Keratinocyte (primary cell): ENCODE results near the gene INPP4B. TPM values are rescaled to one million over a fixed set of nuclear protein-coding genes. Genes with fewer than 3 reads are reported as not detected.

Experiments
- DNase-seq: peaks from one replicate; pipeline ENCODE4 v3.0.0-alpha.2; 2011; ENCODE audit warnings: low read depth, missing footprints, low spot score
- FAIRE-seq: peaks from 2 replicates; lab custom pipeline; 2011; peaks lifted over from hg19 to GRCh38; lab: Jason Lieb, UNC
- H2AFZ ChIP-seq: 2 replicates; pipeline ENCODE4 v1.6.0; 2012; ENCODE audit warnings: low read length, control low read depth, inconsistent platforms; ENCODE audit not compliant: control insufficient read depth
- H3K27ac ChIP-seq: 2 replicates; pipeline ENCODE4 v1.5.1; 2011; ENCODE audit warnings: low read length; ENCODE audit not compliant: control insufficient read depth, insufficient read depth
- H3K27me3 ChIP-seq: 3 replicates; pipeline ENCODE4 v1.6.0; 2011; ENCODE audit warnings: low read length; ENCODE audit not compliant: control insufficient read depth, insufficient read depth; ENCODE audit errors: extremely low read depth
- H3K36me3 ChIP-seq, 2 experiments: 2 replicates in 1 of 2; 3 replicates in 1 of 2; pipeline ENCODE4 v1.5.1; 2011; ENCODE audit warnings: low read length in 2 of 2, mild to moderate bottlenecking in 1 of 2; ENCODE audit not compliant: control insufficient read depth in 2 of 2, insufficient read depth in 2 of 2; ENCODE audit errors: extremely low read depth in 1 of 2
- H3K4me1 ChIP-seq: 3 replicates; pipeline ENCODE4 v1.5.1; 2011; ENCODE audit warnings: low read length; ENCODE audit not compliant: control insufficient read depth, insufficient read depth; ENCODE audit errors: extremely low read depth
- H3K4me2 ChIP-seq: 3 replicates; pipeline ENCODE4 v1.6.0; 2011; ENCODE audit warnings: low read depth, low read length; ENCODE audit not compliant: control insufficient read depth, insufficient read depth; ENCODE audit errors: extremely low read depth
- H3K4me3 ChIP-seq, 3 experiments: fragments of 200-600 bp in 1 of 3; sonication (generic) in 1 of 3; 2 replicates in 2 of 3; 3 replicates in 1 of 3; pipeline ENCODE4 v1.5.1; 2011 to 2016; ENCODE audit warnings: low read length in 3 of 3, mild to moderate bottlenecking in 3 of 3, control low read depth in 2 of 3, inconsistent platforms in 1 of 3, low read depth in 1 of 3, mixed read lengths in 1 of 3, mixed run types in 1 of 3, moderate library complexity in 1 of 3; ENCODE audit not compliant: control insufficient read depth in 2 of 3, insufficient read depth in 2 of 3; ENCODE audit errors: extremely low read depth in 1 of 3
- H3K79me2 ChIP-seq: 2 replicates; pipeline ENCODE4 v1.6.0; 2012; ENCODE audit warnings: low read length; ENCODE audit not compliant: control insufficient read depth, insufficient read depth
- H3K9ac ChIP-seq: 3 replicates; pipeline ENCODE4 v1.6.0; 2011; ENCODE audit warnings: low read length; ENCODE audit not compliant: control insufficient read depth, insufficient read depth; ENCODE audit errors: extremely low read depth
- H3K9me1 ChIP-seq: 3 replicates; pipeline ENCODE4 v1.6.0; 2011; ENCODE audit warnings: low read length; ENCODE audit not compliant: control insufficient read depth, insufficient read depth; ENCODE audit errors: extremely low read depth
- H3K9me3 ChIP-seq: 2 replicates; pipeline ENCODE4 v1.5.1; 2012; ENCODE audit warnings: low read depth, low read length; ENCODE audit not compliant: control insufficient read depth
- H4K20me1 ChIP-seq: 3 replicates; pipeline ENCODE4 v1.6.0; 2011; ENCODE audit warnings: low read length; ENCODE audit not compliant: control insufficient read depth, insufficient read depth; ENCODE audit errors: extremely low read depth
- EZH2 ChIP-seq: IDR thresholded peaks from one replicate; pipeline ENCODE4 v1.6.1; 2012; ENCODE audit warnings: inconsistent platforms, mild to moderate bottlenecking, low read length, moderate library complexity
- dilution Hi-C: fragments of 300-500 bp; cut with MboI; formaldehyde crosslinking; loops from one replicate; pipeline ENCODE4 v1.7.0; 2020; ENCODE audit warnings: low sequenced_read_pairs; ENCODE audit not compliant: extremely low pct_ligation_motif_present
- polyA plus RNA-seq, 5 experiments: library from polyadenylated mRNA; depleted of rRNA in 3 of 5; stranded (reverse) in 3 of 5; stranded (forward) in 1 of 5; unstranded in 1 of 5; fragments of >200 nt; gene quantifications; 1 replicate in 1 of 5; 2 replicates in 3 of 5; 3 replicates in 1 of 5; pipeline versions ENCODE4 v1.2.1 to v1.2.3, GENCODE V29; 2011 to 2012; ENCODE audit warnings: missing spikeins in 2 of 5, low read depth in 1 of 5, low replicate concordance in 1 of 5
- TF ChIP-seq, protein P1 (sequence below), 3 experiments: IDR thresholded peaks in 1 of 3; conservative IDR thresholded peaks in 1 of 3; optimal IDR thresholded peaks in 1 of 3; 2 replicates in 2 of 3; 3 replicates in 1 of 3; pipeline versions ENCODE3 to v1.5.1; 2011; ENCODE audit warnings: low read length in 3 of 3, mild to moderate bottlenecking in 3 of 3, moderate library complexity in 2 of 3, control low read depth in 1 of 3, inconsistent platforms in 1 of 3; ENCODE audit not compliant: insufficient read depth in 2 of 3; ENCODE audit errors: extremely low read depth in 1 of 3

INPP4B gene
- polyA plus RNA-seq, 1 donor (not counting 4 experiments of a cell fraction or from before 2014, with no cell fraction given): 50.2 TPM

DNA sequence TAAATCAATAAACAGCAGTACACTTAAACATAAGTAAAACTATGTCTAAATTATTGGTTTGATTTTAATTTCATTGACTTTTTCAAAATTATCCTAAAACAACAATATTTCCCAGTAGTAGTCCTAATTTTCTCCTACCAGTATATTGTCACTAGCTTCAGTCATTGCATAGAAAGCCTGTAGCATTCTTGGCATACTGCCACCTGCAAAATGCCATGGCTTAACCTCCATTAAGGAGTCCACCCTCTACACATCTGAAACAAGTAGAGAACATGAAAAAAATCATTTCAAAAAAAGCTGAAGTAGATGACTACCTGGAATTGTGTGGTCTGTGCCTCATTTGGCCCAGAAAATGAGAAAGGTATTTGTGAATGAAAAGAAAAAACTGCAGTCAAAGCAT lies 348.5 kb downstream of the INPP4B start:
- no peak overlapping the region for H3K9ac ChIP-seq
- dilution Hi-C loops: no loop called here
- H3K36me3 ChIP-seq: no peaks in the 10 kb centered on the region
- no peaks in the 10 kb centered on the region for H3K27me3 ChIP-seq
- no peaks in the 10 kb centered on the region for H3K9me1 ChIP-seq
- no peak overlapping the region for H3K4me2 ChIP-seq
- no peaks in the 10 kb centered on the region for H3K9me3 ChIP-seq
- H3K79me2 ChIP-seq: no peaks in the 10 kb centered on the region
- TF ChIP-seq, protein P1, sequence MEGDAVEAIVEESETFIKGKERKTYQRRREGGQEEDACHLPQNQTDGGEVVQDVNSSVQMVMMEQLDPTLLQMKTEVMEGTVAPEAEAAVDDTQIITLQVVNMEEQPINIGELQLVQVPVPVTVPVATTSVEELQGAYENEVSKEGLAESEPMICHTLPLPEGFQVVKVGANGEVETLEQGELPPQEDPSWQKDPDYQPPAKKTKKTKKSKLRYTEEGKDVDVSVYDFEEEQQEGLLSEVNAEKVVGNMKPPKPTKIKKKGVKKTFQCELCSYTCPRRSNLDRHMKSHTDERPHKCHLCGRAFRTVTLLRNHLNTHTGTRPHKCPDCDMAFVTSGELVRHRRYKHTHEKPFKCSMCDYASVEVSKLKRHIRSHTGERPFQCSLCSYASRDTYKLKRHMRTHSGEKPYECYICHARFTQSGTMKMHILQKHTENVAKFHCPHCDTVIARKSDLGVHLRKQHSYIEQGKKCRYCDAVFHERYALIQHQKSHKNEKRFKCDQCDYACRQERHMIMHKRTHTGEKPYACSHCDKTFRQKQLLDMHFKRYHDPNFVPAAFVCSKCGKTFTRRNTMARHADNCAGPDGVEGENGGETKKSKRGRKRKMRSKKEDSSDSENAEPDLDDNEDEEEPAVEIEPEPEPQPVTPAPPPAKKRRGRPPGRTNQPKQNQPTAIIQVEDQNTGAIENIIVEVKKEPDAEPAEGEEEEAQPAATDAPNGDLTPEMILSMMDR (optimal IDR thresholded peaks at IDR 0.05 in 1 of 3, IDR thresholded peaks at IDR 0.05 in 1 of 3, conservative IDR thresholded peaks at IDR 0.05 in 1 of 3; ENCODE audit: extremely low read depth in 1 of 3, insufficient read depth in 2 of 3, low read length in 3 of 3): no peak
- no peak for TF ChIP-seq EZH2
- no peak for DNase-seq
- no peak overlapping the region for H3K4me3 ChIP-seq
- H4K20me1 ChIP-seq: no peaks in the 10 kb centered on the region
- H2AFZ ChIP-seq: no peak overlapping the region
- no peak for FAIRE-seq
- H3K4me1 ChIP-seq: no peaks in the 10 kb centered on the region
- H3K27ac ChIP-seq: no peak overlapping the region

DNA sequence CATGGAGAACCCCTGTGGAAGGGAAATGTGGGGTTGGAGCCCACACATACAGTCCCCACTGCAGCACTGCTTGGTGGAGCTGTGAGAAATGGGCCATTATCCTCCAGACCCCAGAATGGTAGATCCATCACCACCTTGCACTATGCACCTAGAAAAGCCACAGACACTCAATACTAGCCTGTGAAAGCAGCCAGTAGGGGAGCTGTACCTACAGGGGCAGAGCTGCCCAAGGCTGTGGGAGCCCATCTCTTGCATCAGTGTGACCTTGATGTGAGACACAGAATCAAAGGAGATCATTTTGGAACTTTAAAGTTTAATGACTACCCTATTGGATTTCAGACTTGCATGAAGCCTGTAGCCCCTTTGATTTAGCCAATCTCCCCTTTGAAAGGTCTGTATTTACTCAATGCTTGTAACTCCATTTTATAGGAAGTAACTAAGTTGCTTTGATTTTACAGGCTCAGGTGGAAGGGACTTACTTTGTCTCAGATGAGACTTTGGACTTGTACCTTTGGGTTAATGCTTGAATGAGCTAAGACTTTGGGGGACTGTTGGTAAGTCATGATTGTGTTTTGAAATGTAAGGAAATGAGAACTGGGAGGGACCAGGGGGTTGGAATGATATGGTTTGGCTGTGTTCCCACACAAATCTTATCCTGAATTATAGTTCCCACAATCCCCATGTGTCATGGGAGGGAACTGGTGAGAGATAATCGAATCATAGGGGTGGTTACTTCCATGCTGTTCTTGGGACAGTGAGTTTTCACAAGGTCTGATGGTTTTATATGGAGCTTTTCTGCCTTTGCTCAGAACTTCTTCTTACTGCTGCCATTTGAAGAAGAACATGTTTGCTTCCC lies 352.6 kb downstream of the INPP4B start:
- DNase-seq (no peak), FAIRE-seq (no peak)
- Histone ChIP-seq H3K27me3 (no peaks in the 10 kb centered on the region), H3K9me3 (no peaks in the 10 kb centered on the region), H3K27ac (no peak overlapping the region), H3K9me1 (no peaks in the 10 kb centered on the region), H3K4me2 (no peak overlapping the region), H3K36me3 (no peaks in the 10 kb centered on the region), H3K9ac (no peak overlapping the region), H3K4me1 (no peaks in the 10 kb centered on the region), H2AFZ (no peak overlapping the region), H3K4me3 (no peak overlapping the region), H3K79me2 (no peaks in the 10 kb centered on the region), H4K20me1 (no peaks in the 10 kb centered on the region)
- dilution Hi-C loops: no loop called here
- no peak for TF ChIP-seq EZH2
- TF ChIP-seq, protein P1 (optimal IDR thresholded peaks at IDR 0.05 in 1 of 3, IDR thresholded peaks at IDR 0.05 in 1 of 3, conservative IDR thresholded peaks at IDR 0.05 in 1 of 3; ENCODE audit: extremely low read depth in 1 of 3, insufficient read depth in 2 of 3, low read length in 3 of 3): no peak
